Measurements from ENCODE around the gene SP6.

The SP6 gene

GRCh38 chr17:47831934-47832327 lies 19.0 kb downstream of the SP6 start:
- Histone ChIP-seq H4K20me1 (ENCODE audit: low read depth, low read length) (no peaks in the 10 kb centered on the region), H3K79me2 (ENCODE audit: insufficient read depth, low read length) (peaks cover 14% of the 10 kb centered on the region), H3K36me3 (ENCODE audit: low read length) (peaks cover 2% of the 10 kb centered on the region; the same call in 1 of the 2 replicates), H3K27me3 (ENCODE audit: low read length) (no peaks in the 10 kb centered on the region), H3K9me3 (ENCODE audit: insufficient read depth, low read length) (no peaks in the 10 kb centered on the region), H3K4me2 (ENCODE audit: low read depth, low read length, poor library complexity, severe bottlenecking) (peak overlapping the region; percentile 99), H3K27ac (ENCODE audit: low read depth, low read length) (no peak overlapping the region), H3F3A (ENCODE audit: insufficient read depth) (no peaks in the 10 kb centered on the region), H3K9me2 (replicated peaks; ENCODE audit: insufficient read depth, low read length) (no peaks in the 10 kb centered on the region), H2AFZ (ENCODE audit: low read depth, low read length, severe bottlenecking) (peak overlapping the region; percentile 83), H3K4me3 (ENCODE audit: insufficient read depth, low read length, poor library complexity, severe bottlenecking) (peak overlapping the region; percentile 82), H3K9ac (ENCODE audit: low read length) (peak overlapping the region; percentile 78)
- TF ChIP-seq, protein P1, sequence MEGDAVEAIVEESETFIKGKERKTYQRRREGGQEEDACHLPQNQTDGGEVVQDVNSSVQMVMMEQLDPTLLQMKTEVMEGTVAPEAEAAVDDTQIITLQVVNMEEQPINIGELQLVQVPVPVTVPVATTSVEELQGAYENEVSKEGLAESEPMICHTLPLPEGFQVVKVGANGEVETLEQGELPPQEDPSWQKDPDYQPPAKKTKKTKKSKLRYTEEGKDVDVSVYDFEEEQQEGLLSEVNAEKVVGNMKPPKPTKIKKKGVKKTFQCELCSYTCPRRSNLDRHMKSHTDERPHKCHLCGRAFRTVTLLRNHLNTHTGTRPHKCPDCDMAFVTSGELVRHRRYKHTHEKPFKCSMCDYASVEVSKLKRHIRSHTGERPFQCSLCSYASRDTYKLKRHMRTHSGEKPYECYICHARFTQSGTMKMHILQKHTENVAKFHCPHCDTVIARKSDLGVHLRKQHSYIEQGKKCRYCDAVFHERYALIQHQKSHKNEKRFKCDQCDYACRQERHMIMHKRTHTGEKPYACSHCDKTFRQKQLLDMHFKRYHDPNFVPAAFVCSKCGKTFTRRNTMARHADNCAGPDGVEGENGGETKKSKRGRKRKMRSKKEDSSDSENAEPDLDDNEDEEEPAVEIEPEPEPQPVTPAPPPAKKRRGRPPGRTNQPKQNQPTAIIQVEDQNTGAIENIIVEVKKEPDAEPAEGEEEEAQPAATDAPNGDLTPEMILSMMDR (IDR thresholded peaks at IDR 0.05; ENCODE audit: insufficient read depth, low read length, poor library complexity, severe bottlenecking) = no peak
- TF ChIP-seq EZH2phosphoT487 (conservative IDR thresholded peaks at IDR 0.05; ENCODE audit: low read length) = no peak

- Histone ChIP-seq H4K20me1 (ENCODE audit: low read depth, low read length) (no peaks in the 10 kb centered on the region), H3K9me3 (ENCODE audit: insufficient read depth, low read length) (no peaks in the 10 kb centered on the region), H3K9me2 (replicated peaks; ENCODE audit: insufficient read depth, low read length) (no peaks in the 10 kb centered on the region), H3F3A (ENCODE audit: insufficient read depth) (no peaks in the 10 kb centered on the region), H3K27me3 (ENCODE audit: low read length) (no peaks in the 10 kb centered on the region), H3K9ac (ENCODE audit: low read length) (peak within 1 kb of the TSS; percentile 78), H3K4me3 (ENCODE audit: insufficient read depth, low read length, poor library complexity, severe bottlenecking) (peak within 1 kb of the TSS; percentile 82), H2AFZ (ENCODE audit: low read depth, low read length, severe bottlenecking) (peak within 1 kb of the TSS; percentile 83), H3K36me3 (ENCODE audit: low read length) (peaks cover 2% of the 10 kb centered on the region; the same call in 1 of the 2 replicates), H3K79me2 (ENCODE audit: insufficient read depth, low read length) (peaks cover 14% of the 10 kb centered on the region), H3K27ac (ENCODE audit: low read depth, low read length) (peak within 1 kb of the TSS; percentile 23), H3K4me2 (ENCODE audit: low read depth, low read length, poor library complexity, severe bottlenecking) (peak within 1 kb of the TSS; percentile 99)
- TF ChIP-seq EZH2phosphoT487 (conservative IDR thresholded peaks at IDR 0.05; ENCODE audit: low read length) = no peak
- TF ChIP-seq, protein P1 (IDR thresholded peaks at IDR 0.05; ENCODE audit: insufficient read depth, low read length, poor library complexity, severe bottlenecking) = peak; percentile 36
Measured at GRCh38 chr17:47831003-47831933, 19.7 kb downstream of the SP6 start, which contains the start of the genes LRRC46 and MRPL10. Gene LRRC46, plus strand, starts transcription at chr17:47831670. Its CDS starts 320 bp downstream, at chr17:47831990. Gene MRPL10, minus strand, starts transcription at chr17:47831541. Its CDS starts 30 bp downstream, at chr17:47831511.

DNA sequence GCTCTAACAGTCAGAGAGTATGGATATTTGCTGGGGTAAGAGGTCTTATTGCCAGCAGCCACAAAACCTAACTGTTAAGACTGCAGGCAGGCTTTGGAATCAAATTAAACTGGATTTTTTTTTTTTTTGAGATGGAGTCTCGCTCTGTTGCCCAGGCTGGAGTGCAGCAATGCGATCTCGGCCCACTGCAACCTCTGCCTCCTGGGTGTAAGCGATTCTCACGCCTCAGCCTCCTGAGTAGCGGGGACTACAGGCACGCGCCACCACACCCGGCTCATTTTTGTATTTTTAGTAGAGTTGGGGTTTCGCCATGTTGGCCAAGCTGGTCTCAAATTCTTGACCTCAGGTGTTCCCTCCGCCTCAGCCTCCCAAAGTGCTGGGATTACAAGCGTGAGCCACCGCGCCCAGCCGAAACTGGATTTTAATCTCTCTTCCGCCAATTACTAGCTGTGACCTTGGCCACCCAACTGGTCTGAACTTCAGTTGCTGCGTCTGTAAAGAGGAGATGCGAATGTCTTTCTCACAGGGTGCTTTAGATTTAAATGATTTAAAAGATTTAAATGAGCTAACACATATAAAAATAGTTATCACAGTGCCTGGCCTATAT lies 20.5 kb downstream of the SP6 start:
- no peaks in the 10 kb centered on the region for H3K9me3 ChIP-seq (ENCODE audit: insufficient read depth, low read length)
- peak overlapping the region; percentile 99 for H3K4me2 ChIP-seq (ENCODE audit: low read depth, low read length, poor library complexity, severe bottlenecking)
- no peaks in the 10 kb centered on the region for H4K20me1 ChIP-seq (ENCODE audit: low read depth, low read length)
- TF ChIP-seq EZH2phosphoT487 (conservative IDR thresholded peaks at IDR 0.05; ENCODE audit: low read length) = no peak
- TF ChIP-seq, protein P1 (IDR thresholded peaks at IDR 0.05; ENCODE audit: insufficient read depth, low read length, poor library complexity, severe bottlenecking) = no peak
- H3K36me3 ChIP-seq (ENCODE audit: low read length) = peaks cover 2% of the 10 kb centered on the region; the same call in 1 of the 2 replicates
- H3K27ac ChIP-seq (ENCODE audit: low read depth, low read length) = no peak overlapping the region
- peak overlapping the region; percentile 82 for H3K4me3 ChIP-seq (ENCODE audit: insufficient read depth, low read length, poor library complexity, severe bottlenecking)
- peaks cover 14% of the 10 kb centered on the region for H3K79me2 ChIP-seq (ENCODE audit: insufficient read depth, low read length)
- H3F3A ChIP-seq (ENCODE audit: insufficient read depth) = no peaks in the 10 kb centered on the region
- H3K9me2 ChIP-seq (replicated peaks; ENCODE audit: insufficient read depth, low read length) = no peaks in the 10 kb centered on the region
- H3K9ac ChIP-seq (ENCODE audit: low read length) = peak overlapping the region; percentile 78
- H3K27me3 ChIP-seq (ENCODE audit: low read length) = no peaks in the 10 kb centered on the region
- H2AFZ ChIP-seq (ENCODE audit: low read depth, low read length, severe bottlenecking) = no peak overlapping the region
